HEK293T (cell line): ENCODE measurements around the gene PLA2G4A.
"Not testable (repeated sequence)": the region's sequence is repeated elsewhere in the genome, so short reads cannot be mapped to it uniquely, and the experiment has no call there.

Experiments
- CTCF ChIA-PET: fragments of 350-600 bp; formaldehyde crosslinking; extraction: SDS; loops from one replicate; lab custom pipeline; 2021; ENCODE audit warnings: antibody characterized with exemption, inconsistent platforms; lab: Yijun Ruan, JAX
- POLR2A ChIA-PET: fragments of 350-600 bp; formaldehyde crosslinking; extraction: SDS; loops from one replicate; lab custom pipeline; 2020; ENCODE audit warnings: antibody characterized with exemption, inconsistent platforms; lab: Yijun Ruan, JAX
- DNase-seq: peaks from one replicate; pipeline ENCODE4 v3.0.0; 2012; ENCODE audit warnings: mixed read lengths; ENCODE audit errors: extremely low spot score
- ARNT ChIP-seq: fragments of 450-650 bp; IDR thresholded peaks from 2 replicates; pipeline ENCODE4 v1.6.1; 2017; ENCODE audit warnings: mild to moderate bottlenecking
- BHLHE40 ChIP-seq: fragments of 450-650 bp; IDR thresholded peaks from 2 replicates; pipeline ENCODE4 v1.6.1; 2016; ENCODE audit warnings: mild to moderate bottlenecking, moderate library complexity, borderline replicate concordance
- CTBP1 ChIP-seq: fragments of 450-650 bp; IDR thresholded peaks from 2 replicates; pipeline ENCODE4 v1.6.1; 2016; ENCODE audit warnings: borderline replicate concordance
- ELF4 ChIP-seq: fragments of 450-650 bp; IDR thresholded peaks from 2 replicates; pipeline ENCODE4 v1.6.1; 2017; ENCODE audit warnings: antibody characterized with exemption
- FOXA1 ChIP-seq: fragments of 450-650 bp; IDR thresholded peaks from 2 replicates; pipeline ENCODE4 v1.6.1; 2016; ENCODE audit warnings: mild to moderate bottlenecking
- FOXK2 ChIP-seq: fragments of 450-650 bp; IDR thresholded peaks from 2 replicates; pipeline ENCODE4 v1.6.1; 2016; ENCODE audit warnings: mild to moderate bottlenecking
- FOXM1 ChIP-seq: fragments of 450-650 bp; IDR thresholded peaks from 2 replicates; pipeline ENCODE4 v1.6.1; 2017; ENCODE audit warnings: mild to moderate bottlenecking, borderline replicate concordance
- HDGF ChIP-seq: fragments of 450-650 bp; IDR thresholded peaks from 2 replicates; pipeline ENCODE4 v1.6.1; 2017; ENCODE audit warnings: antibody characterized with exemption, borderline replicate concordance
- L3MBTL2 ChIP-seq: fragments of 450-650 bp; conservative IDR thresholded peaks from 2 replicates; pipeline ENCODE4 v1.6.1; 2016; ENCODE audit warnings: mild to moderate bottlenecking
- LEF1 ChIP-seq: fragments of 450-650 bp; IDR thresholded peaks from 2 replicates; pipeline ENCODE4 v1.6.1; 2017; ENCODE audit warnings: mild to moderate bottlenecking, borderline replicate concordance
- NFRKB ChIP-seq: fragments of 450-650 bp; IDR thresholded peaks from 2 replicates; pipeline ENCODE4 v1.6.1; 2016; ENCODE audit warnings: mild to moderate bottlenecking, moderate library complexity
- PKNOX1 ChIP-seq: fragments of 450-650 bp; IDR thresholded peaks from 2 replicates; pipeline ENCODE4 v1.6.1; 2016
- SP1 ChIP-seq: fragments of 450-650 bp; IDR thresholded peaks from 2 replicates; pipeline ENCODE4 v1.6.1; 2017
- SUZ12 ChIP-seq: fragments of 450-650 bp; IDR thresholded peaks from 2 replicates; pipeline ENCODE4 v1.6.1; 2016; ENCODE audit warnings: mild to moderate bottlenecking
- TARDBP ChIP-seq: fragments of 450-650 bp; IDR thresholded peaks from 2 replicates; pipeline ENCODE4 v1.6.1; 2016
- ZNF384 ChIP-seq: fragments of 450-650 bp; IDR thresholded peaks from 2 replicates; pipeline ENCODE4 v1.6.1; 2016

Gene PLA2G4A

GRCh38 chr1:186905561-186905960 is 76.8 kb downstream of the PLA2G4A start:
- no peak for DNase-seq
- POLR2A ChIA-PET: no interaction called here
- CTCF ChIA-PET: no interaction called here
- TF ChIP-seq NFRKB: no peak
- TF ChIP-seq FOXM1: no peak
- no peak for TF ChIP-seq FOXK2
- no peak for TF ChIP-seq L3MBTL2
- TF ChIP-seq ZNF384: no peak
- no peak for TF ChIP-seq ARNT
- TF ChIP-seq LEF1: no peak
- TF ChIP-seq PKNOX1: no peak
- no peak for TF ChIP-seq SP1
- TF ChIP-seq TARDBP: no peak
- no peak for TF ChIP-seq BHLHE40
- TF ChIP-seq ELF4: no peak
- TF ChIP-seq FOXA1: no peak
- TF ChIP-seq HDGF: no peak
- TF ChIP-seq CTBP1: no peak
- TF ChIP-seq SUZ12: no peak

GRCh38 chr1:186915555-186915954 is 86.8 kb downstream of the PLA2G4A start:
- DNase-seq: no peak
- TF ChIP-seq FOXA1 (no peak), L3MBTL2 (no peak), CTBP1 (no peak), LEF1 (no peak), ARNT (no peak), FOXK2 (no peak), PKNOX1 (no peak), SUZ12 (no peak), ELF4 (no peak), SP1 (no peak), ZNF384 (no peak)
- CTCF ChIA-PET: no interaction called here
- POLR2A ChIA-PET: no interaction called here

GRCh38 chr1:186917106-186917786 is 88.5 kb downstream of the PLA2G4A start:
- DNase-seq, POLR2A ChIA-PET, CTCF ChIA-PET: not testable (repeated sequence)

- DNase-seq, CTCF ChIA-PET, POLR2A ChIA-PET: not testable (repeated sequence)
Measured at GRCh38 chr1:186921386-186921785, 92.6 kb downstream of the PLA2G4A start.

- DNase-seq, CTCF ChIA-PET, POLR2A ChIA-PET: not testable (repeated sequence)
Measured at GRCh38 chr1:186922814-186923213, 94.1 kb downstream of the PLA2G4A start.

- TF ChIP-seq BHLHE40 (no peak), ELF4 (no peak), ZNF384 (no peak), L3MBTL2 (no peak), PKNOX1 (no peak), FOXK2 (no peak), TARDBP (no peak), HDGF (no peak), CTBP1 (no peak), LEF1 (no peak), NFRKB (no peak), ARNT (no peak), FOXM1 (no peak), FOXA1 (no peak), SUZ12 (no peak), SP1 (no peak)
- POLR2A ChIA-PET: no interaction called here
- CTCF ChIA-PET: no interaction called here
- no peak for DNase-seq
Measured at GRCh38 chr1:186923486-186923885, 94.7 kb downstream of the PLA2G4A start.

GRCh38 chr1:186925881-186926669 is 97.3 kb downstream of the PLA2G4A start:
- POLR2A ChIA-PET: no interaction called here

More at GRCh38 chr1:186925881-186926669, 97.3 kb downstream of the PLA2G4A start:
- CTCF ChIA-PET: no interaction called here
- TF ChIP-seq BHLHE40: no peak
- TF ChIP-seq CTBP1: no peak
- TF ChIP-seq ELF4: no peak
- DNase-seq: no peak
